H1 (cell line): ENCODE data around the gene IQSEC3. TPM values are rescaled to one million over a fixed set of nuclear protein-coding genes. Genes with fewer than 3 reads are reported as not detected.

Source experiments
- KDM1A ChIP-seq: fragments of 200-600, 300-600 bp; sonication (generic); IDR thresholded peaks from 2 replicates; pipeline ENCODE4 v1.7.1; 2016; ENCODE audit warnings: mild to moderate bottlenecking, low read length, borderline replicate concordance
- polyA plus RNA-seq, 7 experiments: library from polyadenylated mRNA; depleted of rRNA in 3 of 7; stranded (reverse) in 5 of 7; unstranded in 2 of 7; fragments of >200 nt in 5 of 7; fragments of 200-250 nt in 2 of 7; gene quantifications; 1 replicate in 5 of 7; 2 replicates in 1 of 7; 4 replicates in 1 of 7; pipeline versions ENCODE4 v1.2.1 to v1.2.3, GENCODE V29; 2011 to 2013; ENCODE audit warnings: missing spikeins in 2 of 7, mixed read lengths in 2 of 7
- total RNA-seq: library from RNA; stranded (reverse); fragmentation: NEBNext Ultra II Directional; extraction: Animal tissue kit (Norgen Biotek cat#: 25700); gene quantifications from 2 replicates; pipeline ENCODE4 v1.2.1, GENCODE V29; 2021
- TF ChIP-seq, protein P1 (sequence below): fragments of 300-600 bp; sonication (generic); IDR thresholded peaks from 2 replicates; pipeline ENCODE4 v1.7.1; 2012; ENCODE audit warnings: low read length, moderate library complexity, mild to moderate bottlenecking, inconsistent platforms; ENCODE audit not compliant: insufficient replicate concordance

IQSEC3 gene
- total and polyA plus RNA-seq, 2 of the 8 experiments (the other 6 are each of a cell fraction or from before 2014, with no cell fraction given) = 1.2 to 3.1 TPM

DNA sequence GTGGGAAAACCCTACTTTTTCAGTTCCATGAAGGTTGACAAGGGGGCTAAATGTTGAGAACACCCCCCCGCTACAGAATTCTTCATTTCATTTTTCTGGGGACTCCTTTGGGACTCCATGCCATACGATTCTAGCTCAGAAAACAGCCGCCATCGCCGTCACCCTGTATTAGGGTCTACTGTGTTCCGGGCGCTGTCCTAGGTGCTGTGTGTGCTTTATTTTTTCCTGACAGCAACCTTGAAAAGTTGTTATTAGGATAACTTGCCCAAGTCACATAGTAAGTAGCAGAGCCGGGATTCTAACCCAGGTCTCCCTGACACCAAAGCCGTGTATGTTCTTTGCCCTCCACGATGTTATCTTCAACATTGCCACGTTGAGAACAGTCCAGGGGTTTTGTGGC is 55.1 kb downstream of the IQSEC3 start (continued):
- TF ChIP-seq, protein P1, sequence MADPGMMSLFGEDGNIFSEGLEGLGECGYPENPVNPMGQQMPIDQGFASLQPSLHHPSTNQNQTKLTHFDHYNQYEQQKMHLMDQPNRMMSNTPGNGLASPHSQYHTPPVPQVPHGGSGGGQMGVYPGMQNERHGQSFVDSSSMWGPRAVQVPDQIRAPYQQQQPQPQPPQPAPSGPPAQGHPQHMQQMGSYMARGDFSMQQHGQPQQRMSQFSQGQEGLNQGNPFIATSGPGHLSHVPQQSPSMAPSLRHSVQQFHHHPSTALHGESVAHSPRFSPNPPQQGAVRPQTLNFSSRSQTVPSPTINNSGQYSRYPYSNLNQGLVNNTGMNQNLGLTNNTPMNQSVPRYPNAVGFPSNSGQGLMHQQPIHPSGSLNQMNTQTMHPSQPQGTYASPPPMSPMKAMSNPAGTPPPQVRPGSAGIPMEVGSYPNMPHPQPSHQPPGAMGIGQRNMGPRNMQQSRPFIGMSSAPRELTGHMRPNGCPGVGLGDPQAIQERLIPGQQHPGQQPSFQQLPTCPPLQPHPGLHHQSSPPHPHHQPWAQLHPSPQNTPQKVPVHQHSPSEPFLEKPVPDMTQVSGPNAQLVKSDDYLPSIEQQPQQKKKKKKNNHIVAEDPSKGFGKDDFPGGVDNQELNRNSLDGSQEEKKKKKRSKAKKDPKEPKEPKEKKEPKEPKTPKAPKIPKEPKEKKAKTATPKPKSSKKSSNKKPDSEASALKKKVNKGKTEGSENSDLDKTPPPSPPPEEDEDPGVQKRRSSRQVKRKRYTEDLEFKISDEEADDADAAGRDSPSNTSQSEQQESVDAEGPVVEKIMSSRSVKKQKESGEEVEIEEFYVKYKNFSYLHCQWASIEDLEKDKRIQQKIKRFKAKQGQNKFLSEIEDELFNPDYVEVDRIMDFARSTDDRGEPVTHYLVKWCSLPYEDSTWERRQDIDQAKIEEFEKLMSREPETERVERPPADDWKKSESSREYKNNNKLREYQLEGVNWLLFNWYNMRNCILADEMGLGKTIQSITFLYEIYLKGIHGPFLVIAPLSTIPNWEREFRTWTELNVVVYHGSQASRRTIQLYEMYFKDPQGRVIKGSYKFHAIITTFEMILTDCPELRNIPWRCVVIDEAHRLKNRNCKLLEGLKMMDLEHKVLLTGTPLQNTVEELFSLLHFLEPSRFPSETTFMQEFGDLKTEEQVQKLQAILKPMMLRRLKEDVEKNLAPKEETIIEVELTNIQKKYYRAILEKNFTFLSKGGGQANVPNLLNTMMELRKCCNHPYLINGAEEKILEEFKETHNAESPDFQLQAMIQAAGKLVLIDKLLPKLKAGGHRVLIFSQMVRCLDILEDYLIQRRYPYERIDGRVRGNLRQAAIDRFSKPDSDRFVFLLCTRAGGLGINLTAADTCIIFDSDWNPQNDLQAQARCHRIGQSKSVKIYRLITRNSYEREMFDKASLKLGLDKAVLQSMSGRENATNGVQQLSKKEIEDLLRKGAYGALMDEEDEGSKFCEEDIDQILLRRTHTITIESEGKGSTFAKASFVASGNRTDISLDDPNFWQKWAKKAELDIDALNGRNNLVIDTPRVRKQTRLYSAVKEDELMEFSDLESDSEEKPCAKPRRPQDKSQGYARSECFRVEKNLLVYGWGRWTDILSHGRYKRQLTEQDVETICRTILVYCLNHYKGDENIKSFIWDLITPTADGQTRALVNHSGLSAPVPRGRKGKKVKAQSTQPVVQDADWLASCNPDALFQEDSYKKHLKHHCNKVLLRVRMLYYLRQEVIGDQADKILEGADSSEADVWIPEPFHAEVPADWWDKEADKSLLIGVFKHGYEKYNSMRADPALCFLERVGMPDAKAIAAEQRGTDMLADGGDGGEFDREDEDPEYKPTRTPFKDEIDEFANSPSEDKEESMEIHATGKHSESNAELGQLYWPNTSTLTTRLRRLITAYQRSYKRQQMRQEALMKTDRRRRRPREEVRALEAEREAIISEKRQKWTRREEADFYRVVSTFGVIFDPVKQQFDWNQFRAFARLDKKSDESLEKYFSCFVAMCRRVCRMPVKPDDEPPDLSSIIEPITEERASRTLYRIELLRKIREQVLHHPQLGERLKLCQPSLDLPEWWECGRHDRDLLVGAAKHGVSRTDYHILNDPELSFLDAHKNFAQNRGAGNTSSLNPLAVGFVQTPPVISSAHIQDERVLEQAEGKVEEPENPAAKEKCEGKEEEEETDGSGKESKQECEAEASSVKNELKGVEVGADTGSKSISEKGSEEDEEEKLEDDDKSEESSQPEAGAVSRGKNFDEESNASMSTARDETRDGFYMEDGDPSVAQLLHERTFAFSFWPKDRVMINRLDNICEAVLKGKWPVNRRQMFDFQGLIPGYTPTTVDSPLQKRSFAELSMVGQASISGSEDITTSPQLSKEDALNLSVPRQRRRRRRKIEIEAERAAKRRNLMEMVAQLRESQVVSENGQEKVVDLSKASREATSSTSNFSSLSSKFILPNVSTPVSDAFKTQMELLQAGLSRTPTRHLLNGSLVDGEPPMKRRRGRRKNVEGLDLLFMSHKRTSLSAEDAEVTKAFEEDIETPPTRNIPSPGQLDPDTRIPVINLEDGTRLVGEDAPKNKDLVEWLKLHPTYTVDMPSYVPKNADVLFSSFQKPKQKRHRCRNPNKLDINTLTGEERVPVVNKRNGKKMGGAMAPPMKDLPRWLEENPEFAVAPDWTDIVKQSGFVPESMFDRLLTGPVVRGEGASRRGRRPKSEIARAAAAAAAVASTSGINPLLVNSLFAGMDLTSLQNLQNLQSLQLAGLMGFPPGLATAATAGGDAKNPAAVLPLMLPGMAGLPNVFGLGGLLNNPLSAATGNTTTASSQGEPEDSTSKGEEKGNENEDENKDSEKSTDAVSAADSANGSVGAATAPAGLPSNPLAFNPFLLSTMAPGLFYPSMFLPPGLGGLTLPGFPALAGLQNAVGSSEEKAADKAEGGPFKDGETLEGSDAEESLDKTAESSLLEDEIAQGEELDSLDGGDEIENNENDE = no peak
- TF ChIP-seq KDM1A = no peak
